Stimulated activated CD4-positive, alpha-beta T cell treated with anti-CD3 and anti-CD28 coated beads, Interleukin-15, amount 100 ng/mL, for 1 hour (primary cell): ENCODE measurements around the gene PTPRM.

ENCODE experiments used
- DNase-seq, 2 donors: peaks; one replicate each; pipeline ENCODE4 v3.0.0-alpha.2; 2020; ENCODE audit warnings: low read depth in 1 of 2, low spot score in 1 of 2

Gene PTPRM

GRCh38 chr18:8142932-8143331, 575.8 kb downstream of the PTPRM start:
- DNase-seq: no peak

- DNase-seq: no peak
These were observed 584.1 kb downstream of the PTPRM start for GRCh38 chr18:8151181-8151580.

- DNase-seq: no peak
These were observed 586.9 kb downstream of the PTPRM start for GRCh38 chr18:8153887-8154583.

GRCh38 chr18:8162802-8163201, 595.7 kb downstream of the PTPRM start:
- DNase-seq: no peak

GRCh38 chr18:8163286-8163959, 596.3 kb downstream of the PTPRM start:
- DNase-seq: no peak

GRCh38 chr18:8165095-8165494, 598.0 kb downstream of the PTPRM start:
- DNase-seq: no peak

GRCh38 chr18:8167026-8167425, 599.9 kb downstream of the PTPRM start:
- DNase-seq: no peak

GRCh38 chr18:8167673-8168072, 600.6 kb downstream of the PTPRM start:
- DNase-seq: no peak

GRCh38 chr18:8169722-8170121, 602.6 kb downstream of the PTPRM start:
- DNase-seq: no peak

- DNase-seq: no peak
These were observed 607.7 kb downstream of the PTPRM start for GRCh38 chr18:8174771-8175170.

GRCh38 chr18:8175501-8176061, 608.5 kb downstream of the PTPRM start:
- no peak for DNase-seq

GRCh38 chr18:8176109-8176508, 609.0 kb downstream of the PTPRM start:
- DNase-seq: no peak

- no peak for DNase-seq
These were observed 609.4 kb downstream of the PTPRM start for GRCh38 chr18:8176554-8176953.

- no peak for DNase-seq
These were observed 610.4 kb downstream of the PTPRM start for GRCh38 chr18:8177330-8178016.

- no peak for DNase-seq
These were observed 619.3 kb downstream of the PTPRM start for GRCh38 chr18:8186413-8186812.

- no peak for DNase-seq
These were observed 621.1 kb downstream of the PTPRM start for GRCh38 chr18:8188184-8188583.

GRCh38 chr18:8190980-8191379, 623.9 kb downstream of the PTPRM start:
- no peak for DNase-seq

- no peak for DNase-seq
These were observed 627.3 kb downstream of the PTPRM start for GRCh38 chr18:8194431-8194830.

- DNase-seq: no peak
These were observed 629.1 kb downstream of the PTPRM start for GRCh38 chr18:8196238-8196637.

- DNase-seq: no peak
These were observed 630.4 kb downstream of the PTPRM start for GRCh38 chr18:8197499-8197898.

- no peak for DNase-seq
These were observed 640.9 kb downstream of the PTPRM start for GRCh38 chr18:8207996-8208395.

GRCh38 chr18:8208716-8209115, 641.6 kb downstream of the PTPRM start:
- DNase-seq: no peak
